SK-N-SH (cell line): ENCODE data around the gene NEK2. TPM values are rescaled to one million over a fixed set of nuclear protein-coding genes. Genes with fewer than 3 reads are reported as not detected.

Source experiments
- CTCF ChIA-PET: fragments of 300-600, 350-600 bp; formaldehyde crosslinking; extraction: SDS; loops from one replicate; lab custom pipeline; 2021; lab: Yijun Ruan, JAX
- POLR2A ChIA-PET: fragments of 350-600 bp; sonication (Branson Sonifier 250); formaldehyde crosslinking; extraction: SDS; loops from one replicate; lab custom pipeline; 2020; ENCODE audit warnings: antibody characterized with exemption, inconsistent platforms; lab: Yijun Ruan, JAX
- DNase-seq: peaks from one replicate; pipeline ENCODE4 v3.0.0; 2012
- H2AFZ ChIP-seq: fragments of 200-600 bp; sonication (generic); 2 replicates; pipeline ENCODE4 v1.8.1; 2016; ENCODE audit warnings: antibody characterized with exemption, mild to moderate bottlenecking, low read depth
- H3F3A ChIP-seq: fragments of 200-600 bp; sonication (generic); replicated peaks from 2 replicates; pipeline ENCODE3; 2016; ENCODE audit warnings: antibody characterized with exemption, mild to moderate bottlenecking; ENCODE audit not compliant: insufficient read depth
- H3K27ac ChIP-seq, 2 experiments: fragments of 200-500 bp in 1 of 2; fragments of 200-600 bp in 1 of 2; sonication (Bioruptor generic) in 1 of 2; sonication (generic), shearing (Covaris generic) in 1 of 2; 2 replicates each; pipeline versions ENCODE4 v1.5.1 to v1.6.1; 2014 to 2016; ENCODE audit warnings: low read depth in 2 of 2, inconsistent platforms in 1 of 2, low read length in 1 of 2, mild to moderate bottlenecking in 1 of 2, mixed read lengths in 1 of 2
- H3K27me3 ChIP-seq: fragments of 200-600 bp; sonication (generic), shearing (Covaris generic); 2 replicates; pipeline ENCODE4 v1.6.1; 2016; ENCODE audit warnings: mixed run types; ENCODE audit not compliant: insufficient read depth
- H3K36me3 ChIP-seq, 2 experiments: fragments of 200-500 bp in 1 of 2; fragments of 200-600 bp in 1 of 2; sonication (Bioruptor generic) in 1 of 2; sonication (generic) in 1 of 2; replicated peaks in 1 of 2; 2 replicates each; pipeline versions ENCODE3 to v1.5.1; 2014 to 2016; ENCODE audit warnings: low read length in 1 of 2, mild to moderate bottlenecking in 1 of 2; ENCODE audit not compliant: insufficient read depth in 2 of 2, control insufficient read depth in 1 of 2
- H3K4me1 ChIP-seq, 2 experiments: fragments of 200-500 bp in 1 of 2; fragments of 200-600 bp in 1 of 2; sonication (Bioruptor generic) in 1 of 2; sonication (generic), shearing (Covaris generic) in 1 of 2; 2 replicates each; pipeline versions ENCODE4 v1.5.1 to v1.6.1; 2014 to 2016; ENCODE audit warnings: low read depth in 1 of 2, low read length in 1 of 2, mixed run types in 1 of 2; ENCODE audit not compliant: insufficient read depth in 2 of 2, control insufficient read depth in 1 of 2
- H3K4me2 ChIP-seq: fragments of 200-600 bp; sonication (generic), shearing (Covaris generic); 2 replicates; pipeline ENCODE4 v1.6.1; 2017; ENCODE audit warnings: mixed run types
- H3K4me3 ChIP-seq, 2 experiments: fragments of 200-500 bp in 1 of 2; fragments of 200-600 bp in 1 of 2; sonication (Bioruptor generic) in 1 of 2; sonication (generic), shearing (Covaris generic) in 1 of 2; 2 replicates each; pipeline versions ENCODE4 v1.5.1 to v1.8.1; 2014 to 2016; ENCODE audit warnings: low read depth in 2 of 2, inconsistent platforms in 1 of 2, low read length in 1 of 2, mild to moderate bottlenecking in 1 of 2, mixed read lengths in 1 of 2, moderate library complexity in 1 of 2
- H3K79me2 ChIP-seq: fragments of 200-600 bp; sonication (generic); 2 replicates; pipeline ENCODE4 v1.8.1; 2017; ENCODE audit warnings: mild to moderate bottlenecking; ENCODE audit not compliant: insufficient read depth
- H3K9ac ChIP-seq: fragments of 200-600 bp; sonication (generic); 2 replicates; pipeline ENCODE4 v1.6.1; 2017; ENCODE audit warnings: mixed run types
- H3K9me2 ChIP-seq: fragments of 200-600 bp; sonication (generic); 2 replicates; pipeline ENCODE4 v1.6.1; 2017; ENCODE audit warnings: mixed run types
- H3K9me3 ChIP-seq: fragments of 200-600 bp; sonication (generic); 2 replicates; pipeline ENCODE4 v1.6.1; 2017; ENCODE audit warnings: mixed run types, mild to moderate bottlenecking, moderate library complexity
- H4K20me1 ChIP-seq: fragments of 200-600 bp; sonication (generic); 2 replicates; pipeline ENCODE4 v1.6.1; 2017; ENCODE audit warnings: mild to moderate bottlenecking, mixed run types; ENCODE audit not compliant: insufficient read depth
- CHD2 ChIP-seq: fragments of 150-350 bp; IDR thresholded peaks from 2 replicates; pipeline ENCODE4 v1.6.1; 2018; ENCODE audit warnings: low read length; ENCODE audit not compliant: partially characterized antibody
- ELF1 ChIP-seq: IDR thresholded peaks from 2 replicates; pipeline ENCODE4 v1.4.0; 2012
- EZH2phosphoT487 ChIP-seq: fragments of 200-600 bp; sonication (generic); IDR thresholded peaks from 2 replicates; pipeline ENCODE4 v1.6.1; 2017; ENCODE audit warnings: low read depth, mixed run types, mild to moderate bottlenecking, antibody characterized with exemption, moderate library complexity, borderline replicate concordance
- FOSL2 ChIP-seq: IDR thresholded peaks from 2 replicates; pipeline ENCODE4 v1.4.0; 2012; ENCODE audit warnings: low read depth, mild to moderate bottlenecking, moderate library complexity, borderline replicate concordance
- JUND ChIP-seq: IDR thresholded peaks from 2 replicates; pipeline ENCODE4 v1.4.0; 2012
- MEF2A ChIP-seq: IDR thresholded peaks from 2 replicates; pipeline ENCODE4 v1.4.0; 2012; ENCODE audit warnings: low read depth, borderline replicate concordance
- MXI1 ChIP-seq: IDR thresholded peaks from 2 replicates; pipeline ENCODE4 v1.6.1; 2012; ENCODE audit warnings: mild to moderate bottlenecking, low read depth, low read length, improper control_type of control experiment
- NFIC ChIP-seq: IDR thresholded peaks from 2 replicates; pipeline ENCODE4 v1.4.0; 2012; ENCODE audit warnings: borderline replicate concordance
- NRF1 ChIP-seq: IDR thresholded peaks from 2 replicates; pipeline ENCODE4 v1.6.1; 2012; ENCODE audit warnings: low read depth, mild to moderate bottlenecking, low read length
- POLR2AphosphoS5 ChIP-seq: IDR thresholded peaks from 2 replicates; pipeline ENCODE4 v1.6.1; 2012; ENCODE audit warnings: low read depth, low read length
- RAD21 ChIP-seq: IDR thresholded peaks from 2 replicates; pipeline ENCODE4 v1.6.1; 2012; ENCODE audit warnings: mild to moderate bottlenecking, low read length
- RCOR1 ChIP-seq: fragments of 150-350 bp; IDR thresholded peaks from 2 replicates; pipeline ENCODE4 v1.6.1; 2017; ENCODE audit warnings: antibody characterized with exemption, low read length
- RFX5 ChIP-seq: IDR thresholded peaks from 2 replicates; pipeline ENCODE4 v1.6.1; 2012; ENCODE audit warnings: mild to moderate bottlenecking, improper control_type of control experiment, low read length
- SMC3 ChIP-seq: IDR thresholded peaks from 2 replicates; pipeline ENCODE4 v1.6.1; 2012; ENCODE audit warnings: low read depth, low read length, improper control_type of control experiment
- TCF12 ChIP-seq: IDR thresholded peaks from 2 replicates; pipeline ENCODE4 v1.4.0; 2012
- TEAD4 ChIP-seq: IDR thresholded peaks from 2 replicates; pipeline ENCODE4 v1.4.0; 2012; ENCODE audit warnings: mild to moderate bottlenecking, borderline replicate concordance; ENCODE audit not compliant: insufficient read depth
- YY1 ChIP-seq: IDR thresholded peaks from 2 replicates; pipeline ENCODE4 v1.4.0; 2012; ENCODE audit warnings: low read depth, mild to moderate bottlenecking
- WGBS: methylation state at CpG from one replicate; pipeline ENCODE4 v1.1.6; 2017; ENCODE audit warnings: low lambda C conversion rate; 5-methylcytosine and 5-hydroxymethylcytosine counted together
- polyA plus RNA-seq, 3 experiments: library from polyadenylated mRNA; depleted of rRNA; stranded (reverse); fragments of >200 nt; gene quantifications; 2 replicates each; pipeline ENCODE4 v1.2.3, GENCODE V29; 2012
- TF ChIP-seq, protein P1 (sequence below): IDR thresholded peaks from 2 replicates; pipeline ENCODE4 v1.4.0; 2012; ENCODE audit warnings: low read depth, borderline replicate concordance
- TF ChIP-seq, protein P2 (sequence below): fragments of 150-350 bp; IDR thresholded peaks from 2 replicates; pipeline ENCODE4 v1.6.1; 2016; ENCODE audit warnings: mild to moderate bottlenecking, low read depth, low read length
- TF ChIP-seq, protein P3 (sequence below): fragments of 150-350 bp; IDR thresholded peaks from 2 replicates; pipeline ENCODE4 v1.6.1; 2017; ENCODE audit warnings: antibody characterized with exemption, low read length, low read depth, borderline replicate concordance
- TF ChIP-seq, protein P4 (sequence below): IDR thresholded peaks from 2 replicates; pipeline ENCODE4 v1.4.0; 2012; ENCODE audit warnings: low read depth, borderline replicate concordance
- TF ChIP-seq, protein P5 (sequence below): fragments of 200-600 bp; sonication (generic); IDR thresholded peaks from 2 replicates; pipeline ENCODE4 v1.6.1; 2017; ENCODE audit warnings: antibody characterized with exemption, mild to moderate bottlenecking, moderate library complexity
- TF ChIP-seq, protein P6 (sequence below): IDR thresholded peaks from 2 replicates; pipeline ENCODE4 v1.4.0; 2012; ENCODE audit warnings: low read depth

NEK2 gene
- polyA plus RNA-seq, 1 of the 3 experiments (the other 2 are of a cell fraction), result 9.4 TPM

DNA sequence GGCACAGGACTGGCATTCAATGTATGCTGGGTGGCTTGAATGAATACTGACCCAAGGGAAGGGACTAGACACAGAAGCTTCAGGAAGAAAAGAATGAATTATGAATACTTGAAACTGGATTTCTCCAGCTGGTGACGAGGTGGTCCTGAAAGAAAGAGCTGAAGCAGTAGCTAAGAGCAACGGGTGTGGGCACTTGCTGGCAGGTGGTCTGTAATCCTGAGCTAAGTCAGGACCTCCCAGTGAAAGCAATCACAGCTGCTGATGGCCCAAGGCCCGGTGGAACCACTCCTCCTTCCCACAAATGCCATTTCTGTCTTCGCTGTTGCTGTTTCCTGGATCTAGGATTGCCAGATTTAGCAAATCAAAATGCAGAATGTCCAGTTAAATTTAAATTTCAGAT is 47.0 kb downstream of the NEK2 start:
- no peaks in the 10 kb centered on the region for H4K20me1 ChIP-seq
- no peak for DNase-seq
- WGBS, result 79% methylated on average over 4 of the region's 4 CpGs
- H2AFZ ChIP-seq, result no peak overlapping the region
- H3F3A ChIP-seq, result peaks cover 3% of the 10 kb centered on the region
- H3K27ac ChIP-seq, result no peak overlapping the region
- TF ChIP-seq, protein P1, sequence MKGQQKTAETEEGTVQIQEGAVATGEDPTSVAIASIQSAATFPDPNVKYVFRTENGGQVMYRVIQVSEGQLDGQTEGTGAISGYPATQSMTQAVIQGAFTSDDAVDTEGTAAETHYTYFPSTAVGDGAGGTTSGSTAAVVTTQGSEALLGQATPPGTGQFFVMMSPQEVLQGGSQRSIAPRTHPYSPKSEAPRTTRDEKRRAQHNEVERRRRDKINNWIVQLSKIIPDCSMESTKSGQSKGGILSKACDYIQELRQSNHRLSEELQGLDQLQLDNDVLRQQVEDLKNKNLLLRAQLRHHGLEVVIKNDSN, result no peak
- TF ChIP-seq POLR2AphosphoS5 (no peak), RAD21 (no peak), SMC3 (no peak), FOSL2 (no peak), EZH2phosphoT487 (no peak), RCOR1 (no peak), MXI1 (no peak), TEAD4 (no peak), MEF2A (no peak), YY1 (no peak), CHD2 (no peak)
- TF ChIP-seq, protein P2, sequence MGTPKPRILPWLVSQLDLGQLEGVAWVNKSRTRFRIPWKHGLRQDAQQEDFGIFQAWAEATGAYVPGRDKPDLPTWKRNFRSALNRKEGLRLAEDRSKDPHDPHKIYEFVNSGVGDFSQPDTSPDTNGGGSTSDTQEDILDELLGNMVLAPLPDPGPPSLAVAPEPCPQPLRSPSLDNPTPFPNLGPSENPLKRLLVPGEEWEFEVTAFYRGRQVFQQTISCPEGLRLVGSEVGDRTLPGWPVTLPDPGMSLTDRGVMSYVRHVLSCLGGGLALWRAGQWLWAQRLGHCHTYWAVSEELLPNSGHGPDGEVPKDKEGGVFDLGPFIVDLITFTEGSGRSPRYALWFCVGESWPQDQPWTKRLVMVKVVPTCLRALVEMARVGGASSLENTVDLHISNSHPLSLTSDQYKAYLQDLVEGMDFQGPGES, result no peak
- TF ChIP-seq, protein P3, sequence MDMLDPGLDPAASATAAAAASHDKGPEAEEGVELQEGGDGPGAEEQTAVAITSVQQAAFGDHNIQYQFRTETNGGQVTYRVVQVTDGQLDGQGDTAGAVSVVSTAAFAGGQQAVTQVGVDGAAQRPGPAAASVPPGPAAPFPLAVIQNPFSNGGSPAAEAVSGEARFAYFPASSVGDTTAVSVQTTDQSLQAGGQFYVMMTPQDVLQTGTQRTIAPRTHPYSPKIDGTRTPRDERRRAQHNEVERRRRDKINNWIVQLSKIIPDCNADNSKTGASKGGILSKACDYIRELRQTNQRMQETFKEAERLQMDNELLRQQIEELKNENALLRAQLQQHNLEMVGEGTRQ, result no peak
- H3K27me3 ChIP-seq, result no peaks in the 10 kb centered on the region
- H3K4me3 ChIP-seq, result no peak overlapping the region
- H3K79me2 ChIP-seq, result no peaks in the 10 kb centered on the region
- ChIA-PET POLR2A (no interaction called here), CTCF (interaction anchor here (0.6 to 1.2 kb wide), 2 partner anchors 19 to 27 kb away, joined by 3 read pairs; no protein-coding TSS in a partner anchor)
- H3K4me1 ChIP-seq, result peaks cover 6 to 17% of the 10 kb centered on the region in 2 experiments; a peak in 2 of 4 replicates
- H3K9me3 ChIP-seq, result no peaks in the 10 kb centered on the region
- H3K9me2 ChIP-seq, result no peaks in the 10 kb centered on the region
- no peak overlapping the region for H3K4me2 ChIP-seq
- no peak overlapping the region for H3K9ac ChIP-seq
- no peaks in the 10 kb centered on the region for H3K36me3 ChIP-seq

DNA sequence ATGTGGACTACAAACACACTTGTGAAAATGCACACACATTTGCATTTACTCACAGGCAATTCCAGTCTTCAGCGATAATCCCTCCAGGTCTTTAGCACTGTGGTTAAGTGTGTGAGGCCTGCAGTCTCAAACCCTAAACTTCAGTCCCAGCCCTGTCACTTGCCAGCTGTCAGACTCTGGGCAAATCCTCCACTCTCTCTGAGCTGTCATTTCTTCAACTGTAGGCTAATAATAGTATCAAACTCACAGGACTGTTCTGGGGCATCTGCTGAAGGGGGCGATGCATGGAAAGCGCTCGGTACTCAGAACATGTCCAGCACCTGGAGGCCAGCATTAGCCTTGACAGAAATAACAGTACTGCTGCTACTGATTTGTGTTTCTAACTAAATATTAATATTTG is 48.2 kb downstream of the NEK2 start:
- Histone ChIP-seq H3F3A (no peaks in the 10 kb centered on the region), H3K27ac (no peak overlapping the region), H3K4me1 (peaks cover 0 to 9% of the 10 kb centered on the region in 2 experiments; a peak in 1 of 4 replicates), H3K9me3 (no peaks in the 10 kb centered on the region), H3K4me3 (no peak overlapping the region), H3K9me2 (no peaks in the 10 kb centered on the region), H3K4me2 (no peak overlapping the region), H3K36me3 (no peaks in the 10 kb centered on the region), H3K79me2 (no peaks in the 10 kb centered on the region), H3K9ac (no peak overlapping the region), H2AFZ (no peak overlapping the region), H4K20me1 (no peaks in the 10 kb centered on the region), H3K27me3 (no peaks in the 10 kb centered on the region)
- CTCF ChIA-PET, result no interaction called here
- no peak for DNase-seq
- WGBS, result 100% methylated on average over 4 of the region's 4 CpGs
- POLR2A ChIA-PET, result no interaction called here
- no peak for TF ChIP-seq NFIC
- TF ChIP-seq MEF2A, result no peak
- no peak for TF ChIP-seq NRF1
- TF ChIP-seq, protein P1, result no peak
- TF ChIP-seq TCF12, result no peak
- TF ChIP-seq JUND, result no peak
- TF ChIP-seq, protein P4, sequence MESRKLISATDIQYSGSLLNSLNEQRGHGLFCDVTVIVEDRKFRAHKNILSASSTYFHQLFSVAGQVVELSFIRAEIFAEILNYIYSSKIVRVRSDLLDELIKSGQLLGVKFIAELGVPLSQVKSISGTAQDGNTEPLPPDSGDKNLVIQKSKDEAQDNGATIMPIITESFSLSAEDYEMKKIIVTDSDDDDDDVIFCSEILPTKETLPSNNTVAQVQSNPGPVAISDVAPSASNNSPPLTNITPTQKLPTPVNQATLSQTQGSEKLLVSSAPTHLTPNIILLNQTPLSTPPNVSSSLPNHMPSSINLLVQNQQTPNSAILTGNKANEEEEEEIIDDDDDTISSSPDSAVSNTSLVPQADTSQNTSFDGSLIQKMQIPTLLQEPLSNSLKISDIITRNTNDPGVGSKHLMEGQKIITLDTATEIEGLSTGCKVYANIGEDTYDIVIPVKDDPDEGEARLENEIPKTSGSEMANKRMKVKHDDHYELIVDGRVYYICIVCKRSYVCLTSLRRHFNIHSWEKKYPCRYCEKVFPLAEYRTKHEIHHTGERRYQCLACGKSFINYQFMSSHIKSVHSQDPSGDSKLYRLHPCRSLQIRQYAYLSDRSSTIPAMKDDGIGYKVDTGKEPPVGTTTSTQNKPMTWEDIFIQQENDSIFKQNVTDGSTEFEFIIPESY, result no peak
- TF ChIP-seq RFX5, result no peak
- TF ChIP-seq, protein P5, sequence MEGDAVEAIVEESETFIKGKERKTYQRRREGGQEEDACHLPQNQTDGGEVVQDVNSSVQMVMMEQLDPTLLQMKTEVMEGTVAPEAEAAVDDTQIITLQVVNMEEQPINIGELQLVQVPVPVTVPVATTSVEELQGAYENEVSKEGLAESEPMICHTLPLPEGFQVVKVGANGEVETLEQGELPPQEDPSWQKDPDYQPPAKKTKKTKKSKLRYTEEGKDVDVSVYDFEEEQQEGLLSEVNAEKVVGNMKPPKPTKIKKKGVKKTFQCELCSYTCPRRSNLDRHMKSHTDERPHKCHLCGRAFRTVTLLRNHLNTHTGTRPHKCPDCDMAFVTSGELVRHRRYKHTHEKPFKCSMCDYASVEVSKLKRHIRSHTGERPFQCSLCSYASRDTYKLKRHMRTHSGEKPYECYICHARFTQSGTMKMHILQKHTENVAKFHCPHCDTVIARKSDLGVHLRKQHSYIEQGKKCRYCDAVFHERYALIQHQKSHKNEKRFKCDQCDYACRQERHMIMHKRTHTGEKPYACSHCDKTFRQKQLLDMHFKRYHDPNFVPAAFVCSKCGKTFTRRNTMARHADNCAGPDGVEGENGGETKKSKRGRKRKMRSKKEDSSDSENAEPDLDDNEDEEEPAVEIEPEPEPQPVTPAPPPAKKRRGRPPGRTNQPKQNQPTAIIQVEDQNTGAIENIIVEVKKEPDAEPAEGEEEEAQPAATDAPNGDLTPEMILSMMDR, result no peak
- no peak for TF ChIP-seq ELF1
- TF ChIP-seq, protein P6, sequence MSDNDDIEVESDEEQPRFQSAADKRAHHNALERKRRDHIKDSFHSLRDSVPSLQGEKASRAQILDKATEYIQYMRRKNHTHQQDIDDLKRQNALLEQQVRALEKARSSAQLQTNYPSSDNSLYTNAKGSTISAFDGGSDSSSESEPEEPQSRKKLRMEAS, result no peak
